GM19324 (cell line): ENCODE measurements around the gene FAM25A.
"Not testable (repeated sequence)": the region's sequence is repeated elsewhere in the genome, so short reads cannot be mapped to it uniquely, and the experiment has no call there.

Source experiments
- ATAC-seq: cut with Tn5 transposase; IDR thresholded peaks from one replicate; pipeline ENCODE4 v1.9.1; 2021; ENCODE audit warnings: mild to moderate bottlenecking, moderate library complexity; ENCODE audit not compliant: unreplicated experiment, low FRiP score

FAM25A gene

GRCh38 chr10:87009134-87009696, 10.9 kb upstream of the FAM25A start:
- ATAC-seq = not testable (repeated sequence)

GRCh38 chr10:87013528-87013927, 6.6 kb upstream of the FAM25A start:
- ATAC-seq = not testable (repeated sequence)

- not testable (repeated sequence) for ATAC-seq
Observed at GRCh38 chr10:87014986-87015716, 4.9 kb upstream of the FAM25A start.

- not testable (repeated sequence) for ATAC-seq
Observed at GRCh38 chr10:87018127-87018526, 2.0 kb upstream of the FAM25A start.

- ATAC-seq = not testable (repeated sequence)
Observed at GRCh38 chr10:87019066-87019465, 1.0 kb upstream of the FAM25A start.

- ATAC-seq = not testable (repeated sequence)
Observed at GRCh38 chr10:87019504-87019903, 590 bp upstream of the FAM25A start.

- ATAC-seq = not testable (repeated sequence)
Observed at GRCh38 chr10:87025285-87025958, 5.3 kb downstream of the FAM25A start.

- not testable (repeated sequence) for ATAC-seq
Observed at GRCh38 chr10:87026747-87027508, 6.8 kb downstream of the FAM25A start.

GRCh38 chr10:87030419-87030818, 10.3 kb downstream of the FAM25A start:
- not testable (repeated sequence) for ATAC-seq

- no peak for ATAC-seq
Observed at GRCh38 chr10:87030912-87031635, 11.0 kb downstream of the FAM25A start.

GRCh38 chr10:87036623-87037022, 16.5 kb downstream of the FAM25A start:
- ATAC-seq = no peak

- ATAC-seq = no peak
Observed at GRCh38 chr10:87038286-87038717, 18.2 kb downstream of the FAM25A start.

GRCh38 chr10:87038786-87039185, 18.7 kb downstream of the FAM25A start:
- no peak for ATAC-seq

- ATAC-seq = not testable (repeated sequence)
Observed at GRCh38 chr10:87043579-87043978, 23.5 kb downstream of the FAM25A start.

- ATAC-seq = no peak
Observed at GRCh38 chr10:87045434-87045938, 25.4 kb downstream of the FAM25A start.

- ATAC-seq = no peak
Observed at GRCh38 chr10:87053111-87053510, 33.0 kb downstream of the FAM25A start.

- ATAC-seq = no peak
Observed at GRCh38 chr10:87053577-87054181, 33.6 kb downstream of the FAM25A start.

GRCh38 chr10:87054373-87055295, 34.5 kb downstream of the FAM25A start:
- ATAC-seq = no peak
